ENCODE results near the gene PPP2R2D. TPM values are rescaled to one million over a fixed set of nuclear protein-coding genes. Genes with fewer than 3 reads are reported as not detected.

Gene PPP2R2D
- total RNA-seq, 1 donor from 2014 or later: 34.0 TPM

- no peak for DNase-seq (ENCODE audit: low spot score in 2 of 2, unreplicated experiment in 2 of 2)
- no peak overlapping the region for H3K27ac Mint-ChIP-seq
- no peaks in the 10 kb centered on the region for H3K9me3 Mint-ChIP-seq
- no peaks in the 10 kb centered on the region for H3K36me3 Mint-ChIP-seq
- H3K27me3 Mint-ChIP-seq (ENCODE audit: low read depth): peaks cover 16% of the 10 kb centered on the region
- peaks cover 3% of the 10 kb centered on the region for H3K4me1 Mint-ChIP-seq
- H3K4me3 Mint-ChIP-seq: no peak overlapping the region
- no peak for TF ChIP-seq CTCF (IDR thresholded peaks at IDR 0.05; ENCODE audit: unreplicated experiment)
These were observed 30.4 kb upstream of the PPP2R2D start for GRCh38 chr10:131870411-131870810.

- H3K9me3 Mint-ChIP-seq: no peaks in the 10 kb centered on the region
- no peak for TF ChIP-seq CTCF (IDR thresholded peaks at IDR 0.05; ENCODE audit: unreplicated experiment)
- H3K27ac Mint-ChIP-seq: no peak overlapping the region
- peaks cover 3% of the 10 kb centered on the region for H3K4me1 Mint-ChIP-seq
- DNase-seq (ENCODE audit: low spot score in 2 of 2, unreplicated experiment in 2 of 2): no peak
- H3K27me3 Mint-ChIP-seq (ENCODE audit: low read depth): peaks cover 13% of the 10 kb centered on the region
- H3K4me3 Mint-ChIP-seq: no peak overlapping the region
- no peaks in the 10 kb centered on the region for H3K36me3 Mint-ChIP-seq
These were observed 29.8 kb upstream of the PPP2R2D start for GRCh38 chr10:131870831-131871672.

GRCh38 chr10:131871673-131872005 is 29.2 kb upstream of the PPP2R2D start:
- Mint-ChIP-seq H3K4me1 (peaks cover 3% of the 10 kb centered on the region), H3K36me3 (no peaks in the 10 kb centered on the region), H3K27ac (no peak overlapping the region), H3K9me3 (no peaks in the 10 kb centered on the region), H3K27me3 (ENCODE audit: low read depth) (peaks cover 14% of the 10 kb centered on the region), H3K4me3 (no peak overlapping the region)
- no peak for DNase-seq (ENCODE audit: low spot score in 2 of 2, unreplicated experiment in 2 of 2)
- TF ChIP-seq CTCF (IDR thresholded peaks at IDR 0.05; ENCODE audit: unreplicated experiment): no peak

- H3K9me3 Mint-ChIP-seq: no peaks in the 10 kb centered on the region
- H3K27ac Mint-ChIP-seq: no peak overlapping the region
- DNase-seq (ENCODE audit: low spot score in 2 of 2, unreplicated experiment in 2 of 2): no peak
- no peak overlapping the region for H3K4me3 Mint-ChIP-seq
- H3K27me3 Mint-ChIP-seq (ENCODE audit: low read depth): peaks cover 12% of the 10 kb centered on the region
- no peaks in the 10 kb centered on the region for H3K36me3 Mint-ChIP-seq
- H3K4me1 Mint-ChIP-seq: peaks cover 3% of the 10 kb centered on the region
- no peak for TF ChIP-seq CTCF (IDR thresholded peaks at IDR 0.05; ENCODE audit: unreplicated experiment)
These were observed 28.6 kb upstream of the PPP2R2D start for GRCh38 chr10:131872011-131872826.

- Mint-ChIP-seq H3K9me3 (no peaks in the 10 kb centered on the region), H3K4me3 (no peak overlapping the region), H3K27ac (no peak overlapping the region), H3K27me3 (ENCODE audit: low read depth) (peaks cover 15% of the 10 kb centered on the region), H3K36me3 (no peaks in the 10 kb centered on the region), H3K4me1 (peaks cover 3% of the 10 kb centered on the region)
- TF ChIP-seq CTCF (IDR thresholded peaks at IDR 0.05; ENCODE audit: unreplicated experiment): no peak
- no peak for DNase-seq (ENCODE audit: low spot score in 2 of 2, unreplicated experiment in 2 of 2)
These were observed 27.9 kb upstream of the PPP2R2D start for GRCh38 chr10:131872827-131873375.
